Naive B cell (primary cell): Measurements from ENCODE around the gene CYP26B1. TPM values are rescaled to one million over a fixed set of nuclear protein-coding genes. Genes with fewer than 3 reads are reported as not detected.

Experiments used
- ATAC-seq, 2 donors: fragments of 150-1000 bp; cut with Tn5 transposase; 2 replicates each; pipeline ENCODE4 v1.10.0; 2021; ENCODE audit warnings: low read depth in 2 of 2, mild to moderate bottlenecking in 2 of 2, moderate library complexity in 2 of 2
- DNase-seq: peaks from one replicate; pipeline ENCODE4 v3.0.0; 2022
- H3K27ac Mint-ChIP-seq, 6 donors: one replicate each; pipeline ENCODE4 v1.8.0; 2020 to 2022; ENCODE audit warnings: mild to moderate bottlenecking in 6 of 6, mixed read lengths in 6 of 6, moderate library complexity in 5 of 6, inconsistent platforms in 2 of 6
- H3K27me3 Mint-ChIP-seq, 3 donors: one replicate each; pipeline ENCODE4 v1.8.0; 2021 to 2022; ENCODE audit warnings: mixed read lengths in 3 of 3, mild to moderate bottlenecking in 1 of 3
- H3K36me3 Mint-ChIP-seq, 2 donors: one replicate each; pipeline ENCODE4 v1.8.0; 2020 to 2022; ENCODE audit warnings: mixed read lengths in 2 of 2, inconsistent platforms in 1 of 2, mild to moderate bottlenecking in 1 of 2
- H3K4me1 Mint-ChIP-seq, 3 donors: one replicate each; pipeline ENCODE4 v1.8.0; 2020 to 2022; ENCODE audit warnings: mixed read lengths in 3 of 3, inconsistent platforms in 1 of 3, mild to moderate bottlenecking in 1 of 3, moderate library complexity in 1 of 3
- H3K4me3 Mint-ChIP-seq, 8 donors: one replicate each; pipeline ENCODE4 v1.8.0; 2020 to 2022; ENCODE audit warnings: mild to moderate bottlenecking in 8 of 8, mixed read lengths in 8 of 8, moderate library complexity in 8 of 8, inconsistent platforms in 2 of 8
- H3K9me3 Mint-ChIP-seq, 7 donors: one replicate each; pipeline ENCODE4 v1.8.0; 2020 to 2022; ENCODE audit warnings: mixed read lengths in 7 of 7, mild to moderate bottlenecking in 5 of 7, inconsistent platforms in 2 of 7, moderate library complexity in 1 of 7
- polyA plus RNA-seq, 6 donors: library from polyadenylated mRNA; unstranded; fragments of 300-500 nt; fragmentation: Illumina TruSeq; gene quantifications; one replicate each; pipeline ENCODE4 v1.2.3, GENCODE V29; 2021; ENCODE audit warnings: low read depth in 6 of 6

CYP26B1 gene
- polyA plus RNA-seq, 6 donors from 2014 or later, result not detected

DNA sequence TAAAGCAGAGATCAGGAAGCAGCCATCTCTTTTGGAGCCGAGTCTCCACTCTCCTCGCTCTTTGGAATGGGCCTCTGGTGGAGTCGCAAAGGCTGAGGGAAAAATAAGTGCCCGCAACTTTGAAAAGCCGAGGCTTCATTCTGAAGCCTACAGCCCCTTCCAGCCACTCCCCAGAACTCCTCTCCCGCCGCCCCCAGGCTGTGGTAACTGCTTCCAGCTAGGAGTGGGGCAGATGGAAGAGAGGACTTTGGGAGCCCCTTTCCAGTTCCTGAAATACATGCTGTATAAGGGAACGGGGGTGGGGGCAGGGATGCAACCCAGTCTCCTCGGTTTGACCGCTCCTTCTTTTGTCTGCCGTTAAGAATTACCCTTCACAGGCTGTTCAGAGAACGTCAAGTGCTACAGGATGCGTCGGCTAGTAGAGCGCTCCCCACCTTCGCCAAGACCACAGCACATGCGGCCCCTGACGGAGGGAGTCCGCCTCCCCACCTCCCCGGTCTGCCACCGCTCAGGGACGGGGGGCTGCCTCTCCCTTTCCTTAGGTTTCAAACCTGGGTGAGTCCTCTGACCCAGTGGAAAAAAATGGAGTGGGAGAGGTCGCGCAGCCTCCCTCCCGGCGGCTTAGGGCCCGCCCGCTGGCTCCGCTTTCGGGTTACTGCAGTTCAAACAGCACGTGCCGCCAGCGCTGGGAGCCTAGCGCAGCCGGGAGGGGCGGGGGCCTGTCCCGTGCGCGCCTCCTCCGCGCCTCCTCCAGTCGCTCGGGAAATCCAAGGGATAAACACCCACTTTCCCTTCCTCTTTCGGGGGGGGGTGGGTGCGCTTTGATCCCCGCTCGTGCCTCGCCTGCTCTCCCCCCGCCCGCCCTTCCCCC, 4.9 kb downstream of the CYP26B1 start:
- Mint-ChIP-seq H3K27me3 (peaks cover 15 to 71% (median 51%) of the 10 kb centered on the region in 3 donors), H3K9me3 (peaks cover 0 to 9% (median 6%) of the 10 kb centered on the region in 7 donors), H3K36me3 (peaks cover 0 to 8% of the 10 kb centered on the region in 2 donors), H3K4me1 (peaks cover 13 to 29% (median 25%) of the 10 kb centered on the region in 3 donors), H3K27ac (no peak overlapping the region), H3K4me3 (peak overlapping the region in 2 of 8 donors; percentile 25 to 42)
- ATAC-seq (no peak), DNase-seq (no peak)

DNA sequence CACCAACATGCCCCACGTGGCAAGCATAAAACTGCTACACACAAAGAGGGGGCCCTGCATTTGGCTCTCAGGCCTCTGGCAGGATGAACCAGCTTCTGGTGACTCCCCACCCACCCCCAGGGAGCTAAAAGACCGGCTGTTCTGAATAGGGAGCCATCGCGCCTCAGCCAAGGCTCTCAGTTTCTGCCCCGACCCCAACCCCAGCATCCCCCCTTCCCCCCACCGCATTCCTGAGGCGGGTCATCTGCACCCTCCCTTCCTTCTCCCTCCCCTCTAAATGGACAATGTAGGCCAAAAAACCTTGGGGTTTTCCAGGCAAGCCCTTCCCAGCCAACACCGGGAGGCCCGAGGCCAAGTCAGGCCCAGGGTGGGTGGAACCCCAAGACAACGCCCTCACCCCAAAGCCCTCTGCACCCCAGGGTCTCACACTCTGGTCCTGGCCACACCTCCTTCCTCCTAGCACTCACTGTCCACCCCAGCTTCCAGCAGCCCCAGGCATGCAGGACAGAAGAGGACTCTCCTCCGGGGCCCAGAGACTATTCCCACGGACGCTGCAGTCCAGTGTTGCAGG, 5.7 kb downstream of the CYP26B1 start:
- Mint-ChIP-seq H3K27ac (peak overlapping the region in 1 of 6 donors; percentile 78), H3K27me3 (peaks cover 12 to 72% (median 55%) of the 10 kb centered on the region in 3 donors), H3K9me3 (peaks cover 0 to 7% (median 6%) of the 10 kb centered on the region in 7 donors), H3K4me3 (peak overlapping the region in 1 of 8 donors; percentile 42), H3K4me1 (peaks cover 17 to 31% (median 24%) of the 10 kb centered on the region in 3 donors), H3K36me3 (peaks cover 0 to 8% of the 10 kb centered on the region in 2 donors)
- ATAC-seq, result no peak
- DNase-seq, result no peak

- DNase-seq (no peak), ATAC-seq (no peak)
- peaks cover 5 to 70% (median 47%) of the 10 kb centered on the region in 3 donors for H3K27me3 Mint-ChIP-seq
- no peak overlapping the region for H3K4me3 Mint-ChIP-seq
- peaks cover 0 to 8% of the 10 kb centered on the region in 2 donors for H3K36me3 Mint-ChIP-seq
- peaks cover 0 to 1% (median 0%) of the 10 kb centered on the region in 7 donors for H3K9me3 Mint-ChIP-seq
- peaks cover 12 to 25% (median 16%) of the 10 kb centered on the region in 3 donors for H3K4me1 Mint-ChIP-seq
- H3K27ac Mint-ChIP-seq, result peak overlapping the region in 1 of 6 donors; percentile 61
Measured at GRCh38 chr2:72141032-72141645, 6.5 kb downstream of the CYP26B1 start.

DNA sequence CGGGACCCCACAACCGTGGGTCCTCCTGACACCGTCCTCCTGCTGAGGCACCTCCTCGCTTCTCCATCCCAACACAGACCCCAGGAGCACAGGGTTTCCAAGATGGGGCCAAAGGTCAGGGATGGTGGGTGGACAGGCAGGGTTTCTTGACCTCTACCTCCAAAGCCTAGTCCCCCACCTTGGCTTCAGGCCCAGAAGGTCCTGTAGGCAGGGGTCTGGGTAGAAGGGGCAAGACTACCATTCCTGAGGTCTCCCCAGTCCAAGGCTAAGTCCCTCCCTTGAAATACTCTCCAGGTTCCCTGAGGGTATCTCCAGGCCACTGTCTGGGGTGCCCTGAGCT, 7.1 kb downstream of the CYP26B1 start:
- no peak overlapping the region for H3K27ac Mint-ChIP-seq
- peaks cover 10 to 22% (median 10%) of the 10 kb centered on the region in 3 donors for H3K4me1 Mint-ChIP-seq
- DNase-seq (no peak), ATAC-seq (no peak)
- peaks cover 0 to 4% of the 10 kb centered on the region in 2 donors for H3K36me3 Mint-ChIP-seq
- H3K9me3 Mint-ChIP-seq, result peaks cover 0 to 1% (median 0%) of the 10 kb centered on the region in 7 donors
- H3K4me3 Mint-ChIP-seq, result no peak overlapping the region
- peaks cover 3 to 69% (median 42%) of the 10 kb centered on the region in 3 donors for H3K27me3 Mint-ChIP-seq

DNA sequence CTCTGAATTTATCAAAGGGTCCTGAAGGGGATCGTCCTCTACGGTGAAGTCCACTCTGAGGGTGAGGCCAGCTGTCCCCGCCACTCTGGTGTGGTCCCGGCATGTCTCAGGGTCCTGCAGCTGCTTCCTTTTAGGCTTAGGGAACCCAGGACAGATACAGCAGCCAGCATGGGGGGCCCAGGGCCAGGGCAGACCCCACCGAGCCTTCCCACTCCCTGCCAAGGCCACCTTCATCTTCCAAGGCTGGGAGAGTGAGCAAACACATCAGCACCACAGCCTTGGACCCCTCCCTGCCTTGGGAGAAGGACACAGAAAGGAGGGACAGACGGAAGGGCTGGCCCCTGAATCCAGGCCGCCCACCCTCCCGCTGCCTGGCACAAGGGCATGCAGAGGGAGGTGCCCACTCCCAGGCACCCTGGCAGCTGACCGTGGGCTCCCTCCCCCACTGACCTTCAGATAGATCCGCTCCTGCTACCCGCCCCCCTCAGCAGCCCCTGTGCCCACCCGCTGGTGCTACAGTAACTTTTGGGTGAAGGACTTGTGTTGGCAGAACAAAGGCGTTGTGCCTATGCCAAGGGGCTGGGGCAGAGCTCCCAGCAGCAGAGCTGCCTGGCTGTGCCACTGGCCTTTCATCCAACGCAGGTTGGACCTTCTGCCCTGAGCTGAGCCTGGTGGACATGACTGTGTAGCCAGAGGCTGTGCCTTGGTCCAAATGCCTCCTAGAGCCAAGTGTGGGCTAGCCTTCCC, 7.6 kb downstream of the CYP26B1 start:
- ATAC-seq (no peak), DNase-seq (no peak)
- H3K9me3 Mint-ChIP-seq, result no peaks in the 10 kb centered on the region

GRCh38 chr2:72139471-72139873, 8.2 kb downstream of the CYP26B1 start:
- H3K9me3 Mint-ChIP-seq, result no peaks in the 10 kb centered on the region
- H3K27ac Mint-ChIP-seq, result no peak overlapping the region
- no peak for ATAC-seq
- H3K4me3 Mint-ChIP-seq, result no peak overlapping the region
- H3K4me1 Mint-ChIP-seq, result peaks cover 7 to 14% (median 8%) of the 10 kb centered on the region in 3 donors
- no peaks in the 10 kb centered on the region for H3K36me3 Mint-ChIP-seq
- peaks cover 0 to 66% (median 37%) of the 10 kb centered on the region in 3 donors for H3K27me3 Mint-ChIP-seq
- no peak for DNase-seq

More for the DNA sequence above, 7.6 kb downstream of the CYP26B1 start:
- Mint-ChIP-seq H3K4me3 (no peak overlapping the region), H3K27ac (no peak overlapping the region), H3K27me3 (peaks cover 0 to 65% (median 37%) of the 10 kb centered on the region in 3 donors), H3K4me1 (peaks cover 7 to 17% (median 8%) of the 10 kb centered on the region in 3 donors), H3K36me3 (no peaks in the 10 kb centered on the region)

DNA sequence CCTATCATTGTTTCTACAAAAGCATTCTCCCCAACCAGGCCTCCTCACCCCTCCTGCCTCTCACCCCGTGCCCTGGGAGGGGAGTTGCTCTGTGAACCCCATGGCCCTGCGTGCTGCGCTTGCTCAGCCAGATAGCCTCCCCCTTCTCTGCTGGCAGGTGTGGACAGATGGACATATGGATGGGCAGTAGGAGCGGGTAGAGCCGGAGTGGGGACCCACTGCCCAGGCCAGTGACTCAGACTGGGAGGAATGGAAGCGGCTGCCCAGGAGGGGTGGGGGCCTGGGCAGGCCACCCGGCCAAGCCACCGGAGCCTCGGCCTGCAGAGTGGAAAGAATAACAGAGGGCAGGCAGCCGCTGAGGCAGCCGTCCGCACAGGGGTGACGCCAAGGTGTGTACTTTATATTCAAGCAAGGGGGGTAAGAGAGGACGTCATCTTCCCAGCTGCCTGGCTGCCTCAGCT, 8.7 kb downstream of the CYP26B1 start:
- H3K36me3 Mint-ChIP-seq, result no peaks in the 10 kb centered on the region
- H3K4me1 Mint-ChIP-seq, result peaks cover 5 to 12% (median 7%) of the 10 kb centered on the region in 3 donors
- H3K27me3 Mint-ChIP-seq, result peaks cover 0 to 64% (median 36%) of the 10 kb centered on the region in 3 donors
- DNase-seq (no peak), ATAC-seq (no peak)
- no peaks in the 10 kb centered on the region for H3K9me3 Mint-ChIP-seq
- H3K27ac Mint-ChIP-seq, result no peak overlapping the region
- no peak overlapping the region for H3K4me3 Mint-ChIP-seq

- peaks cover 0 to 57% (median 29%) of the 10 kb centered on the region in 3 donors for H3K27me3 Mint-ChIP-seq
Measured at GRCh38 chr2:72138011-72138881, 9.4 kb downstream of the CYP26B1 start.

GRCh38 chr2:72137498-72138010, 10.1 kb downstream of the CYP26B1 start:
- Mint-ChIP-seq H3K4me1 (peaks cover 0 to 6% (median 4%) of the 10 kb centered on the region in 3 donors), H3K27ac (no peak overlapping the region), H3K9me3 (no peaks in the 10 kb centered on the region), H3K27me3 (peaks cover 0 to 60% (median 24%) of the 10 kb centered on the region in 3 donors), H3K36me3 (no peaks in the 10 kb centered on the region), H3K4me3 (no peak overlapping the region)
- DNase-seq (no peak), ATAC-seq (peak; percentile 54 to 56)

More at GRCh38 chr2:72138011-72138881, 9.4 kb downstream of the CYP26B1 start:
- peaks cover 0 to 6% (median 4%) of the 10 kb centered on the region in 3 donors for H3K4me1 Mint-ChIP-seq
- H3K27ac Mint-ChIP-seq, result no peak overlapping the region
- no peaks in the 10 kb centered on the region for H3K9me3 Mint-ChIP-seq
- ATAC-seq (no peak), DNase-seq (no peak)
- H3K4me3 Mint-ChIP-seq, result no peak overlapping the region
- no peaks in the 10 kb centered on the region for H3K36me3 Mint-ChIP-seq

GRCh38 chr2:72136933-72137497, 10.6 kb downstream of the CYP26B1 start:
- ATAC-seq (no peak), DNase-seq (no peak)
- Mint-ChIP-seq H3K27ac (no peak overlapping the region), H3K4me1 (peaks cover 0 to 6% (median 4%) of the 10 kb centered on the region in 3 donors), H3K27me3 (peaks cover 0 to 55% (median 19%) of the 10 kb centered on the region in 3 donors), H3K9me3 (no peaks in the 10 kb centered on the region), H3K4me3 (peak overlapping the region in 1 of 8 donors; percentile 76), H3K36me3 (no peaks in the 10 kb centered on the region)

- no peaks in the 10 kb centered on the region for H3K36me3 Mint-ChIP-seq
- ATAC-seq (no peak), DNase-seq (no peak)
- H3K4me3 Mint-ChIP-seq, result no peak overlapping the region
- peaks cover 0 to 6% (median 4%) of the 10 kb centered on the region in 3 donors for H3K4me1 Mint-ChIP-seq
- peaks cover 0 to 49% (median 16%) of the 10 kb centered on the region in 3 donors for H3K27me3 Mint-ChIP-seq
- no peak overlapping the region for H3K27ac Mint-ChIP-seq
- H3K9me3 Mint-ChIP-seq, result no peaks in the 10 kb centered on the region
Measured at GRCh38 chr2:72136331-72136730, 11.3 kb downstream of the CYP26B1 start.
